ENCODE measurements around the gene HESX1. TPM values are rescaled to one million over a fixed set of nuclear protein-coding genes. Genes with fewer than 3 reads are reported as not detected.

The HESX1 gene
- total RNA-seq, 1 experiment from 2014 or later, result 3.9 TPM

DNA sequence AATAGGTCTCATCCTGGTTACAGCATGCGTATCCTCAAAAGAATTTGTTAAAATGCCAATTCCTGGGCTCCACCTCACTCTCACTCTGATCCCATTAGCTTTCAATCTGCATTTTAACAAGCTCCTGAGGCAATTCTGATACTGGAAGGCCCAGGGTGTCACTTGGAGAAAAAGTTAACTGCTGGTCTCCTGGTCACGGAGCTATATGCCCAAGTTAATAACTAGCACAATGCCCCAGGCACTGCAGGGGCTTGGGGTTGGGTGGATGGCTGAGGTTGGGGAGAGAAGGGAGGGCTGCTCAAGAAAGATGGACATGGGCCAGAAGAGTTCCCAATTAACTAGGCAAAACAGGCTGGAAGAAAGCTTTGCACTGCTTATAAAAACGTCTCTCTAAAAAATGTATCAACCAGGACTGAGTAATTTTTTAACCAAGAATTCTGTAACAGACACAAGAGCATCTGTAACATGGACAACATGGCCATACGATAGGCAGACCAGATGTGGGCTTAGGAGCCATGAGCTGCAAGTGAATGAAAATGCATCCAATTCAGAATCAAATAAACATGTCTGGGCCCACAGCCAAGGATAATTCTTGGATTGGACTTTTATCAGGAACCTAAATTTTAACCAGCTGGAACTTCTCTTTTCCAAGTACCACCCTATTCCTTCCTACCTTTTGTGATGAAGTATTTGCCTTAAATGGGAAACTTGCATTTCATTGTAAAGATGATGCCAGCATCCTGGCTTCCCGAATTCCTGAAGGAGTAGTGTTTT lies 38.8 kb downstream of the HESX1 start:
- Histone ChIP-seq H4K20me1 (ENCODE audit: low read length) (no peaks in the 10 kb centered on the region), H3K4me3 (ENCODE audit: low read length) (no peak overlapping the region), H2AFZ (ENCODE audit: low read length) (no peak overlapping the region), H3K36me3 (ENCODE audit: low read depth, low read length) (no peaks in the 10 kb centered on the region), H3K4me1 (ENCODE audit: insufficient read depth, low read length) (peaks cover 28% of the 10 kb centered on the region), H3F3A (ENCODE audit: low read length, unreplicated experiment) (no peaks in the 10 kb centered on the region), H3K27me3 (ENCODE audit: low read length) (no peaks in the 10 kb centered on the region), H3K27ac (ENCODE audit: low read length) (no peak overlapping the region), H3K9ac (ENCODE audit: low read length) (no peak overlapping the region), H3K9me3 (ENCODE audit: low read length) (no peaks in the 10 kb centered on the region), H3K79me2 (ENCODE audit: low read length) (no peaks in the 10 kb centered on the region), H3K4me2 (ENCODE audit: low read length) (no peak overlapping the region), H3K9me2 (replicated peaks; ENCODE audit: low read length) (no peaks in the 10 kb centered on the region)
- ChIA-PET CTCF (no interaction called here), POLR2A (ENCODE audit: unreplicated experiment) (no interaction called here)
- no peak for DNase-seq
- no peak for ATAC-seq
- intact Hi-C loops (cut with micrococcal nuclease), result no loop called here
- TF ChIP-seq, protein P1, sequence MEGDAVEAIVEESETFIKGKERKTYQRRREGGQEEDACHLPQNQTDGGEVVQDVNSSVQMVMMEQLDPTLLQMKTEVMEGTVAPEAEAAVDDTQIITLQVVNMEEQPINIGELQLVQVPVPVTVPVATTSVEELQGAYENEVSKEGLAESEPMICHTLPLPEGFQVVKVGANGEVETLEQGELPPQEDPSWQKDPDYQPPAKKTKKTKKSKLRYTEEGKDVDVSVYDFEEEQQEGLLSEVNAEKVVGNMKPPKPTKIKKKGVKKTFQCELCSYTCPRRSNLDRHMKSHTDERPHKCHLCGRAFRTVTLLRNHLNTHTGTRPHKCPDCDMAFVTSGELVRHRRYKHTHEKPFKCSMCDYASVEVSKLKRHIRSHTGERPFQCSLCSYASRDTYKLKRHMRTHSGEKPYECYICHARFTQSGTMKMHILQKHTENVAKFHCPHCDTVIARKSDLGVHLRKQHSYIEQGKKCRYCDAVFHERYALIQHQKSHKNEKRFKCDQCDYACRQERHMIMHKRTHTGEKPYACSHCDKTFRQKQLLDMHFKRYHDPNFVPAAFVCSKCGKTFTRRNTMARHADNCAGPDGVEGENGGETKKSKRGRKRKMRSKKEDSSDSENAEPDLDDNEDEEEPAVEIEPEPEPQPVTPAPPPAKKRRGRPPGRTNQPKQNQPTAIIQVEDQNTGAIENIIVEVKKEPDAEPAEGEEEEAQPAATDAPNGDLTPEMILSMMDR (conservative IDR thresholded peaks at IDR 0.05; ENCODE audit: low read depth, low read length), result no peak
- TF ChIP-seq EZH2 (IDR thresholded peaks at IDR 0.05; ENCODE audit: low read length, unreplicated experiment) (no peak), EZH2phosphoT487 (IDR thresholded peaks at IDR 0.05; ENCODE audit: borderline replicate concordance, low read length) (no peak)
- no TSS peak for BruUV-seq (replicated peaks)

- H3K9me2 ChIP-seq (replicated peaks; ENCODE audit: low read length), result no peaks in the 10 kb centered on the region
- no peaks in the 10 kb centered on the region for H3K27me3 ChIP-seq (ENCODE audit: low read length)
- ATAC-seq (no peak), DNase-seq (no peak)
- H3K4me2 ChIP-seq (ENCODE audit: low read length), result no peak overlapping the region
- ChIA-PET POLR2A (ENCODE audit: unreplicated experiment) (no interaction called here), CTCF (interaction anchor here (0.6 to 1.7 kb wide), 2 partner anchors 27 to 60 kb away, joined by 4 to 5 read pairs; no protein-coding TSS in a partner anchor)
- no peak overlapping the region for H2AFZ ChIP-seq (ENCODE audit: low read length)
- no peaks in the 10 kb centered on the region for H3K36me3 ChIP-seq (ENCODE audit: low read depth, low read length)
- no peak overlapping the region for H3K4me3 ChIP-seq (ENCODE audit: low read length)
- intact Hi-C loops (cut with micrococcal nuclease), result no loop called here
- no peaks in the 10 kb centered on the region for H3F3A ChIP-seq (ENCODE audit: low read length, unreplicated experiment)
- peaks cover 28% of the 10 kb centered on the region for H3K4me1 ChIP-seq (ENCODE audit: insufficient read depth, low read length)
- H3K79me2 ChIP-seq (ENCODE audit: low read length), result no peaks in the 10 kb centered on the region
- no peak overlapping the region for H3K27ac ChIP-seq (ENCODE audit: low read length)
- no peaks in the 10 kb centered on the region for H4K20me1 ChIP-seq (ENCODE audit: low read length)
- no peaks in the 10 kb centered on the region for H3K9me3 ChIP-seq (ENCODE audit: low read length)
- BruUV-seq (replicated peaks), result no TSS peak
- TF ChIP-seq, protein P1 (conservative IDR thresholded peaks at IDR 0.05; ENCODE audit: low read depth, low read length), result no peak
- TF ChIP-seq EZH2 (IDR thresholded peaks at IDR 0.05; ENCODE audit: low read length, unreplicated experiment) (no peak), EZH2phosphoT487 (IDR thresholded peaks at IDR 0.05; ENCODE audit: borderline replicate concordance, low read length) (no peak)
- H3K9ac ChIP-seq (ENCODE audit: low read length), result no peak overlapping the region
Measured at GRCh38 chr3:57160076-57160764, 39.6 kb downstream of the HESX1 start.
